HG03039 (cell line): Measurements from ENCODE around the gene TGFBI.

ENCODE experiments used
- ATAC-seq: cut with Tn5 transposase; IDR thresholded peaks from one replicate; pipeline ENCODE4 v1.9.1; 2021; ENCODE audit warnings: mild to moderate bottlenecking, moderate library complexity; ENCODE audit not compliant: unreplicated experiment

TGFBI gene

GRCh38 chr5:136023958-136024541, 4.7 kb upstream of the TGFBI start:
- ATAC-seq, result no peak

- ATAC-seq, result no peak
Measured at GRCh38 chr5:136025900-136026299, 2.9 kb upstream of the TGFBI start.

GRCh38 chr5:136026636-136027035, 2.2 kb upstream of the TGFBI start:
- ATAC-seq, result no peak

- ATAC-seq, result no peak
Measured at GRCh38 chr5:136027311-136027710, 1.5 kb upstream of the TGFBI start.

GRCh38 chr5:136028090-136028489, 698 bp upstream of the TGFBI start:
- ATAC-seq, result no peak

GRCh38 chr5:136030252-136030651, 1.5 kb downstream of the TGFBI start:
- ATAC-seq, result no peak

GRCh38 chr5:136030956-136031611, 2.3 kb downstream of the TGFBI start:
- ATAC-seq, result peak; percentile 67

GRCh38 chr5:136031711-136032110, 2.9 kb downstream of the TGFBI start:
- ATAC-seq, result no peak

- ATAC-seq, result no peak
Measured at GRCh38 chr5:136032564-136032963, 3.8 kb downstream of the TGFBI start.

GRCh38 chr5:136033234-136033633, 4.4 kb downstream of the TGFBI start:
- no peak for ATAC-seq

- ATAC-seq, result no peak
Measured at GRCh38 chr5:136033848-136034247, 5.1 kb downstream of the TGFBI start.

GRCh38 chr5:136034492-136034891, 5.7 kb downstream of the TGFBI start:
- no peak for ATAC-seq

GRCh38 chr5:136034984-136035383, 6.2 kb downstream of the TGFBI start:
- no peak for ATAC-seq

- no peak for ATAC-seq
Measured at GRCh38 chr5:136035837-136036236, 7.0 kb downstream of the TGFBI start.

GRCh38 chr5:136036293-136036911, 7.6 kb downstream of the TGFBI start:
- no peak for ATAC-seq

- no peak for ATAC-seq
Measured at GRCh38 chr5:136037001-136037705, 8.4 kb downstream of the TGFBI start.

GRCh38 chr5:136038635-136039034, 9.8 kb downstream of the TGFBI start:
- ATAC-seq, result no peak

GRCh38 chr5:136039202-136039601, 10.4 kb downstream of the TGFBI start:
- ATAC-seq, result no peak

- no peak for ATAC-seq
Measured at GRCh38 chr5:136040746-136041415, 12.1 kb downstream of the TGFBI start.

GRCh38 chr5:136042156-136042555, 13.4 kb downstream of the TGFBI start:
- no peak for ATAC-seq

- no peak for ATAC-seq
Measured at GRCh38 chr5:136042665-136043121, 13.9 kb downstream of the TGFBI start.
